ENCODE measurements around the gene ELAC2. TPM values are rescaled to one million over a fixed set of nuclear protein-coding genes. Genes with fewer than 3 reads are reported as not detected.
A peak's percentile ranks its signal among the peaks of the same experiment; 100 is the strongest.

The ELAC2 gene
- total RNA-seq, 1 experiment from 2014 or later, result 84.5 TPM

- DNase-seq (ENCODE audit: low read depth, low spot score) (no peak), ATAC-seq (no peak; the same call in 1 of the 2 replicates)
- ChIA-PET RAD21 (ENCODE audit: low non-redundant PET in 1 of 2, low total read pairs in 2 of 2, uncharacterized antibody in 2 of 2, unreplicated experiment in 2 of 2) (no interaction called here), POLR2A (no interaction called here), CTCF (interaction anchor here (0.6 to 1.9 kb wide), 2 partner anchors 262 to 661 kb away, joined by 4 read pairs; no protein-coding TSS in a partner anchor)
- Histone ChIP-seq H3K27me3 (ENCODE audit: insufficient read depth, low read length) (no peaks in the 10 kb centered on the region), H3K27ac (ENCODE audit: low read depth, low read length) (no peak overlapping the region), H2AFZ (ENCODE audit: low read depth, low read length, poor library complexity, severe bottlenecking) (no peak overlapping the region), H3K36me3 (ENCODE audit: control insufficient read depth in 1 of 2, insufficient read depth in 2 of 2, low read length in 2 of 2) (peaks cover 56 to 69% of the 10 kb centered on the region in 2 experiments), H3K9me3 (ENCODE audit: control insufficient read depth in 1 of 2, insufficient read depth in 1 of 2, low read depth in 1 of 2, low read length in 2 of 2) (no peaks in the 10 kb centered on the region), H3K4me2 (ENCODE audit: low read length) (no peak overlapping the region), H3K4me3 (replicated peaks in 1 of 2; ENCODE audit: low read depth in 1 of 2, low read length in 2 of 2) (no peak overlapping the region), H3K79me2 (ENCODE audit: insufficient read depth, low read length) (peaks cover 18% of the 10 kb centered on the region; the same call in 1 of the 2 replicates), H3K4me1 (ENCODE audit: control insufficient read depth in 1 of 2, insufficient read depth in 2 of 2, low read length in 2 of 2) (no peaks in the 10 kb centered on the region), H4K20me1 (ENCODE audit: insufficient read depth) (peaks cover 5% of the 10 kb centered on the region; the same call in 1 of the 2 replicates), H3K9me2 (ENCODE audit: insufficient read depth) (no peaks in the 10 kb centered on the region), H3K9ac (ENCODE audit: low read length) (no peak overlapping the region)
- no TSS peak for BruUV-seq (replicated peaks)
- TF ChIP-seq CBX3 (IDR thresholded peaks at IDR 0.05; ENCODE audit: low read depth), result no peak
- no peak for TF ChIP-seq TCF7L2 (IDR thresholded peaks at IDR 0.05; ENCODE audit: borderline replicate concordance, extremely low read depth, insufficient read depth, insufficient read length)
- TF ChIP-seq CEBPB (IDR thresholded peaks at IDR 0.05; ENCODE audit: low read depth), result no peak
- no peak for TF ChIP-seq EGR1 (IDR thresholded peaks at IDR 0.05; ENCODE audit: low read depth)
- intact Hi-C loops (cut with micrococcal nuclease), result loop anchor here (1.0 to 2.0 kb wide), 4 partner anchors 75 to 823 kb away; no protein-coding TSS in a partner anchor
These were observed 13.9 kb downstream of the ELAC2 start for GRCh38 chr17:13003927-13004326.

DNA sequence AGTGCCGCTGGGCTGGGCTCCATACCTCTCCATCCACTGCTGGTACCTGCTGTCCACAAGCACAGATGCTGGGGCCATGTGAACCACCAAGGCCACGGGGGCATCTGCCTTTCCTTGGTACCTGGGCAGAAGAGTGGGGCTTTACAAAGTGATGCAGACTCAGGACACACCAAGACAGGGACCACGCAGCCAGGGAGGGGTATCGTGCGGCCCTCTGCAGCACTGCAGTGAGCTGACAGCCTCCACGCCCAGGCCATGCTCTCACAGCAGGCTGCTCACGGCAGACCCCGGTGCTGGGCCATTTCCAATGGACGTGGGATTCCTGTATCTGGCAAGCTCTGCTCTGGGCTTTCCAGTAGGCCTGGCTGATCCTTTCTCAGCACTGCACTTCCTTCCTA is 14.4 kb downstream of the ELAC2 start:
- intact Hi-C loops (cut with micrococcal nuclease), result loop anchor here (1.0 to 2.0 kb wide), 4 partner anchors 75 to 823 kb away; no protein-coding TSS in a partner anchor
- no peaks in the 10 kb centered on the region for H3K27me3 ChIP-seq (ENCODE audit: insufficient read depth, low read length)
- H3K27ac ChIP-seq (ENCODE audit: low read depth, low read length), result no peak overlapping the region
- H3K9me3 ChIP-seq (ENCODE audit: control insufficient read depth in 1 of 2, insufficient read depth in 1 of 2, low read depth in 1 of 2, low read length in 2 of 2), result no peaks in the 10 kb centered on the region
- H3K9me2 ChIP-seq (ENCODE audit: insufficient read depth), result no peaks in the 10 kb centered on the region
- no peak overlapping the region for H3K9ac ChIP-seq (ENCODE audit: low read length)
- no peak overlapping the region for H3K4me2 ChIP-seq (ENCODE audit: low read length)
- POLR2A ChIA-PET, result no interaction called here
- BruUV-seq (replicated peaks), result no TSS peak
- ATAC-seq (peak; percentile 61), DNase-seq (ENCODE audit: low read depth, low spot score) (no peak)
- RAD21 ChIA-PET (ENCODE audit: low non-redundant PET in 1 of 2, low total read pairs in 2 of 2, uncharacterized antibody in 2 of 2, unreplicated experiment in 2 of 2), result no interaction called here
- CTCF ChIA-PET, result interaction anchor here (0.6 to 1.9 kb wide), 2 partner anchors 261 to 661 kb away, joined by 4 read pairs; no protein-coding TSS in a partner anchor
- TF ChIP-seq TCF7L2 (IDR thresholded peaks at IDR 0.05; ENCODE audit: borderline replicate concordance, extremely low read depth, insufficient read depth, insufficient read length) (no peak), CBX3 (IDR thresholded peaks at IDR 0.05; ENCODE audit: low read depth) (no peak), JUND (IDR thresholded peaks at IDR 0.05) (no peak), ZNF274 (IDR thresholded peaks at IDR 0.05; ENCODE audit: low read depth, low read length) (no peak), ZFX (IDR thresholded peaks at IDR 0.05) (no peak), SRF (IDR thresholded peaks at IDR 0.05; ENCODE audit: low read depth) (no peak), POLR2A (IDR thresholded peaks at IDR 0.05; ENCODE audit: borderline replicate concordance, extremely low read depth, insufficient read depth, insufficient read length) (no peak), POLR2AphosphoS5 (IDR thresholded peaks at IDR 0.05; ENCODE audit: low read depth, low read length) (no peak)
- H4K20me1 ChIP-seq (ENCODE audit: insufficient read depth), result peaks cover 5% of the 10 kb centered on the region; the same call in 1 of the 2 replicates
- peaks cover 57 to 72% of the 10 kb centered on the region in 2 experiments for H3K36me3 ChIP-seq (ENCODE audit: control insufficient read depth in 1 of 2, insufficient read depth in 2 of 2, low read length in 2 of 2)
- peaks cover 18% of the 10 kb centered on the region; the same call in 1 of the 2 replicates for H3K79me2 ChIP-seq (ENCODE audit: insufficient read depth, low read length)
- H3K4me3 ChIP-seq (replicated peaks in 1 of 2; ENCODE audit: low read depth in 1 of 2, low read length in 2 of 2), result no peak overlapping the region
- no peak overlapping the region for H2AFZ ChIP-seq (ENCODE audit: low read depth, low read length, poor library complexity, severe bottlenecking)
- no peaks in the 10 kb centered on the region for H3K4me1 ChIP-seq (ENCODE audit: control insufficient read depth in 1 of 2, insufficient read depth in 2 of 2, low read length in 2 of 2)

Data from HCT116 (cell line).